Heart left ventricle (tissue), 13 donors: Measurements from ENCODE around the gene CNIH3.

Source experiments
- CTCF ChIP-seq, 12 donors: fragments of 200-600 bp; sonication (generic) in 4 of 12; IDR thresholded peaks; one replicate each; pipeline versions ENCODE4 v1.5.0 to v1.8.0; 2018 to 2022; ENCODE audit warnings: antibody characterized with exemption in 12 of 12, mild to moderate bottlenecking in 5 of 12
- POLR2A ChIP-seq, 2 donors: fragments of 450-650 bp; IDR thresholded peaks; one replicate each; pipeline ENCODE4 v1.6.1; 2017; ENCODE audit warnings: antibody characterized with exemption in 2 of 2, mild to moderate bottlenecking in 2 of 2, moderate library complexity in 2 of 2
- donor health status: ischemic (EF 13 %, LVEDD 7.1; RV severe dilation, severe dysfunction).
- donor health status: DM: no; HTN: yes; CAD: no.
- donor health status: DM: no; HTN: no; CAD: no.
- donor health status: ischemic (EF 25% LVEDD 6.9; RV normal size, moderate dysfunction).
- donor health status: ischemic (EF 25% LVEDD 5.7; RV mildly dilated, moderate dysfunction).
- donor health status: ischemic (EF 35%, LVEDD 5.7; RV mildly dilated, moderate dysfunction).
- donor health status: nonischemic (EF 11% LVEDD 7.7; RV severe dilation, severe dysfunction).
- donor health status: DM: yes; HTN: yes; CAD: no.
- donor health status: PGD.
- donor health status: ischemic (EF 29% LVEDD 5.4; RV normal size, mild dysfunction).
- donor health status: nonischemic (EF 23%, LVEDD 6.1; RV moderate dilation, normal function).

GRCh38 chr1:224594360-224594759, 21.8 kb upstream of the CNIH3 start:
- no peak for TF ChIP-seq POLR2A (IDR thresholded peaks at IDR 0.05)
- TF ChIP-seq CTCF (IDR thresholded peaks at IDR 0.05), result no peak
